Measurements from ENCODE around the gene TCP11L1.

- TF ChIP-seq EZH2 (IDR thresholded peaks at IDR 0.05), result no peak
- no peak for TF ChIP-seq POLR2AphosphoS5 (IDR thresholded peaks at IDR 0.05; ENCODE audit: borderline replicate concordance, low read depth, low read length)
Measured at GRCh38 chr11:33005175-33005574, 34.2 kb upstream of the TCP11L1 start.

Measured in SK-N-MC (cell line).